ENCODE measurements around the gene TTLL8.

TTLL8 gene

DNA sequence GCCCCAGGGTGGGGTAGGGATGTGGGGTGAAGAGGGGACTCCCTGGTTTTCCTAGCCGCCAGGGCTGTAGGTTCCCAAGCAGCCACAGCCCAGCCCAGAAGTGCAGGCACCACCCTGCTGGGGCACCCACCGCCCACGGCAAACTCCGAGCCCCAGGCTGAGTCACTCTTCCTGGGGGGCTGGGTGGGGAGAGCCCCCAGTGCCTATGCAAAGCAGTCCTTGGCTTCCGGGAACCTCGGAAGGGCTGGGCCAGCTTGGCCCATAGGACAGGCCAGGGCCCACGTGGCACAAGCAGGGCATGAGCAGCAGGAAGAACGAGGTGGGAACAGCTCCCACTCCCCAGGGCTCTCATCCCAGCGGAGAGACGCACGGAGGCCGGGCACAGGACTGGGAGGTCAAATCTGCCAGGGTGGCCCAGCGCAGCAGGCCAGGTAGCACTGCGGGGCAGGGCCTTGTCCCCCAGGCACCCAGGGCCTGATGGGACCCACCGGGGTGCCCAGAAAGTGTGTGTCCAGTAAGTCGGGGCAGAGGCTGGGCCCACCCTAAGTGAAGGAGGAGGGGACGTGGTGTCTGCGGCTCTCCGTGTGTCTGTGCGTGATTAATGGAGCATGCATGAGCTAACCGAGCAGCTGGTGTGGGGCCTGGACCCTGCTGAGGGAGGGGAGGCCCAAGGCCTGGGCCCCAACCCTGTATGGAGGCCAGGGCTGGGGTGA lies 41.0 kb downstream of the TTLL8 start:
- DNase-seq: peak; percentile 79 to 90 (median 88)

- DNase-seq: no peak
These were observed 41.6 kb downstream of the TTLL8 start for GRCh38 chr22:50016308-50016987.

- no peak for DNase-seq
These were observed 42.4 kb downstream of the TTLL8 start for GRCh38 chr22:50015451-50016307.

DNA sequence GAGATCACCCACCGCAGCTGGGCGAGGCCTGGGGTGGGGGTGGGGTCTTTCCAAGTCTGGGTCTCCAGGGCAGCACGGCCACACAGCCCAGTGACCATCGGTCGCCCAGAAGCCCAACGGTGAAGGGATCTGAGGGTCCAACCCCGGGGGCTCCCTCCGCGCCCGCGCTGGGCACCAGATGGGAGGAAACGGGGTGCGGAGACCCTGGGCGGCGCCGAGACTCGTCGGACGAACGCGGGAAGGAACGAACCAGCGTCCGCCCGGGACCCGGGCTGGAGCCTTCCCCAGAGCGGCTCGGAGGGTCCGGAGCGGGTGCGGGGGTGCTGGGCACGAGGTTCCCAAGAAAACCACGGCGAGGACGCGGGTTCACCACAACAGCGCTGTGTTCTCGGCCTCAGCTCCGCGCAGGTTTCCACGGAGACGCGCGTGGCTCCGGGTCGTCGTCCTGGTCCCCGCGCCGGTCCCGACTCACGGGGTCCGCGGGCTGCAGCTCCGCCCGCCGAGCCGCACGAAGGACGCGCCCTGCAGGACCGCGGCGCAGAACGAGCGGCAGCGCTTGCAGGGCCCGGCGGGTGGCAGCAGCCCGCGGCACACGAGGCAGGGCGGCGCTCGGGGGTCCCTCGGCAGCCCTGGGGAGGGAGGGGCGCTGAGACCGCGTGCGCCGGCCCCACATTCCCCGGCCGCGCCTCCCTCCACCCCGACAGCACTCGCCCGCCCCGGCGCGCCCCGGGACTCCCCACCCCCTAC lies 43.3 kb downstream of the TTLL8 start:
- peak in 1 of 3 donors; percentile 33 for DNase-seq

GRCh38 chr22:50014053-50014501 lies 44.0 kb downstream of the TTLL8 start:
- no peak for DNase-seq

- no peak for DNase-seq
These were observed 45.6 kb downstream of the TTLL8 start, which contains the start of gene IL17REL for GRCh38 chr22:50012211-50013181. IL17REL (minus strand) TSS chr22:50012765; CDS start chr22:50012646, 119 bp downstream.

DNA sequence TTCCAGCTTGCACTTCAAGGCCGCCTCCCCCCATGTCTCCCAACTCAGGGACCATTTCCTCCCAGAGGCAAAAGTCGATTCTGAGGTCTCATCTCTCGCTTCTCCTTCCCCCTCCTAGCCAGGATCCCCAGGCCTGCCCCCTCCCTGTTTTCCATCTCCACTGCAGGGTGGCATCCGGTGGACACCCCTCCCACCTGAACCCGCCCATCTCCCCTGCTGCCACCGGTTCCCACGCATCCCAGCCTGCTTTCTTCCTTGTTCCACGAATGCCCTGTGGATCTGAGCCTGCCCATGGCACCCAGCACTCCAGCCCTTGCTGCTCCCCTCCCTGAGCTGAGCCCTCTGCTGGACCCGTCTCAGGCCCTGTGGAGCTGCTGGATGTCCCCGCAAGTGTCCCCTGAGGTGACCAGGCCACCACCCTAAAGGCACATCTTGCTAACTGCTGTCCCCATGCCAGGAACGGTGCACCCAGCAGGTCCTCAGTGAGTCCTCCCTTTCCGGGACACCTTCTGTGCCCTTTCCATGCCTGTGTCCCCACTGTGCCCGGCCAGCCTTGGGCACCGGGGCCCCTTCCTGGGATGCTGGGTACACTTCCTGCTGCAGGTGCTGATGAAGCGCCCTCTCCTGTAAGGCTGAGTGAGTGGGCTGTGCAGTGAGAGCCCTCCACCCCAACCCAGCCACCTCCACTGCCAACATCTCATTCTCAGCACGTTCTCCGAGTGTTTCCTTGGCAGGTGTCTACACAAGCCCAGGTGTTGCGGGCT lies 46.5 kb downstream of the TTLL8 start:
- no peak for DNase-seq

DNA sequence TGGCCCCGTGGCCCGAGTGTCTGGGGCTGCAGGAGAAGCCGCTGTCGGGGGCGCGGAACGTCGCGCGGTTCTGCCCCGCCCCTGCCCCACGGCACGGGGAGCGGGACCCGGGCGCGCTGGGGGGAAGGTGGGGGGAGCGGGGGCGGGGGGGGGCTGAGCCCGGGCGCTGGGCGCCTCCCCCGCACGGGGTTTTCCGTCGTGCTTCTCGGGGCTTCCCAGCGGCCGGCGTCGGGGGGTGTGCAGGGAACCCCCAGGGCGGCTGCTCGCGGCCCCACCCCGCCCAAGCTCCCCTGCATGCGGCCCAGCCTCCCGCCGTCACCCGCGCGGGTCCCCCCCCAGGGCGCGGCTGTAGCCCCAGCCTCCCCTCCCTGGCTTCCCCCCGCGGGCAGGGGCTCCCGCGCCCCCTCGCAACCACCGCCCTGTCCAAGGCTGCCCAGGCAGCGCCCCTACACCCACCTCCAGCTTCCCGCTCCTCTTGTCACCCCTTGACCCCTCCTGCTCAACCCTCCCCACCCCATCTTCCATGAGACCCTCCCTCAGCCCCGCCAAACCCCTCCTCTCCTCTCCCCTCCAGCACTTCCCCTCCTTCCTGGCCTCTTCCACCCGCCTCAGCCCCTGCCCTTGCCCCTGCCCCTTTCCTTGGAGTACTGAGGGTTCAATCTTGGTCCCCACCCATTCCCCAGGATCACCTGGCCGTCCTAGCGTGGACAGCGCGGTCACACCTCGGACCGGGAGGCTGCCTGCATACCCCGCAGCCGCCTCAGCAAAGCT lies 47.2 kb downstream of the TTLL8 start:
- DNase-seq: peak; percentile 60 to 90 (median 70)

- DNase-seq: no peak
These were observed 48.1 kb downstream of the TTLL8 start for GRCh38 chr22:50009765-50010675.

GRCh38 chr22:50009251-50009650 lies 48.8 kb downstream of the TTLL8 start:
- DNase-seq: no peak

DNA sequence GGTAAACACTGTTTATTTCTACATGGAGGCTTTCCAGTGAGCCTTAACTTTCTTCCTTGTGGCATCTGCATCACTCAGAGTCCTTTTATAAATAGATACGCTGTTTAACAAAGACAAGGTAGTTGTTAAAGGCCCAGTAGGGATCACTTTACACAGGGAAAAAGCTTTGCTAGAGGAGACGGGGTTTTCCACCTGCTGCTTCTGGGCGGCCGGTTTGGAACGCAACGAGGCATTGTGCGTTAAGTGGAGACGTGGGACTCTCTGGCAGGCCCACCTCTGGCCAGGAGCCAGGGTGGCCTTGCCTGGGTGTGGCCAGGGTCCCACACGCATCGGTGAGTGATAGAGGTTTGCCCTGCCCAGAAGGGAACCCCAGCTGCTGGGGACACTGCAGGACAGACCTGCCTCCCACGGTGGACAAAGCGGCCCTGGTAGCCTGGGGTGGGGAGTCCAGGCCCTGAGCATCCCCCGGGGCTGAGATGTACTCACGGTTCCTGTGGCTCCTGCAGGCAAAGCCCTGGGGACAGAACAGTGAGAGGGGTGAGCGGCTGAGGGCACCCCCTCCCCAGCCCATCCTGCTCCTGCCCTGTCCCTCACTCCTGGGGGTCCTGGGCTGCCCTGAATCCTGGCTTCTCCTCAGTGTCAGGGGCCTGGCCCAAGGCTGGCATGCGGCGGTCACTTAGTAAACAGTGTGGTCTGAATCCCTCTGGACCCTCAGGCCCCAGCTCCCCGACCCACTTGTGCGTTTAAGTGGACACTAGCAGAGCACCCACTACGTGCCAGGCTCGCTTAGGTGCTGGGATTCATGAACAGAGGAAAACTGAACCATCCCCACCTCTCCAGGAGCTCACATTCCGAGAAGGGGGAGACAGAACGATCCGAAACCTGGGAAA lies 49.7 kb downstream of the TTLL8 start:
- DNase-seq: no peak

DNA sequence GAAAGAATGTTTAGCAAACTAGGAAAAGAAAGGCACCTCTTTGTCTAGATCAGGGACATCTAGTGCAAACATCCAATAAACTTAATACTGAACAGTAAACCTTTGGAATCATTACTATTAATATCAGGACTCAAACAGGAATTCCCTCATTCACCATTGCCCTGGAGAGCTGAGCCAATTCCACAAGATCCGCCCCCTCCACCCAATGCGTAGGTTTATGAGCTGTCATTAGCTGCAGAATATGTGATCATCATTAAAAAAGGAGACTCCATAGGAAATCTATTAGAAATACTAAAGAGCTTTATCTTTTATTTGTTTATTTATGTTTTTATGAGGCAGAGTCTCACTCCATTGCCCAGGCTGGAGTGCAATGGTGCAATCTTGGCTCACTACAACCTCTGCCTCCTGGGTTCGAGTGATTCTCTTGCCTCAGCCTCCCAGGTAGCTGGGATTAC lies 51.0 kb downstream of the TTLL8 start:
- DNase-seq: no peak

DNA sequence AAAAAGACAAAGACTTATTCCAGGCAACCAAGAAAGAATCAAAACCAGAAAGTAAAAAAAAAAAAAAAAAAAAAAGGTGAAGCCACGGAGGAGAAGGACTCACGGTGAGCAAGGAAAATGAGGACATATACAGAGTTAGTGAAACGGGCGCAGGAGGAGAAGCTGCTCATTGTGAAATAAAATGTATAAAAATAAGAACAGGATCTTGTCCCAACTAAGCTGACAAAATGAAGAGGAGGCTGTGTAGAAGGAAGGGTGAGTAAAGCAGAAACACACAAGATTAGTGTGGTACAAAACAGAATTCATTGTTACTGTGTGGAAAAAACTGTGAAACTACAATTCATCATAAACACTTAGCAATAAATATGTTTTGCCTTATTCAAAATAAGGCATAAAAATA lies 53.2 kb downstream of the TTLL8 start:
- DNase-seq: peak; percentile 35 to 66 (median 56)

DNA sequence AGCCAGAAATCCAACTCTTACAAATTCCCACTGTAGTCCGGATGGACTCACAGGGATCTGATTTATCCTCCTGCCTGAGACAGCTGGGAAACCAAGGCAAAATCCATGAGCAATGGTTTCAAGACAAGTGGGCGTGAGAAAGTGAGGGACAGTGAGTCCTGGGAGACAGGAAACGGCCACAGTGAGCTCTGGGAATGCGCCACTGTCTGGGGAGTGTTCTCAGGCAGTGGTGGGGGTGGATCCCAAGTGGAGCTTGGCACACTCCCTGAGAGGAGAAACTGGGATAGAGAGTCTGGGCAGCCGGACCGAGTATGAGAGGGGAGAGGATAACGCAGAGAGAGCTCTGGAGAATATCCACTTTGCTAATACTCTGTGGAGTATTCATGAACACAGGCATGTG lies 55.3 kb downstream of the TTLL8 start:
- no peak for DNase-seq

- DNase-seq: no peak
These were observed 56.5 kb downstream of the TTLL8 start for GRCh38 chr22:50001388-50002231.

- DNase-seq: no peak
These were observed 57.3 kb downstream of the TTLL8 start for GRCh38 chr22:50000587-50001387.
